ENCODE data around the gene TACC2. TPM values are rescaled to one million over a fixed set of nuclear protein-coding genes. Genes with fewer than 3 reads are reported as not detected.

TACC2 gene
- total and polyA plus RNA-seq, 8 donors, result 29.0 to 102 (median 52.9) TPM

DNA sequence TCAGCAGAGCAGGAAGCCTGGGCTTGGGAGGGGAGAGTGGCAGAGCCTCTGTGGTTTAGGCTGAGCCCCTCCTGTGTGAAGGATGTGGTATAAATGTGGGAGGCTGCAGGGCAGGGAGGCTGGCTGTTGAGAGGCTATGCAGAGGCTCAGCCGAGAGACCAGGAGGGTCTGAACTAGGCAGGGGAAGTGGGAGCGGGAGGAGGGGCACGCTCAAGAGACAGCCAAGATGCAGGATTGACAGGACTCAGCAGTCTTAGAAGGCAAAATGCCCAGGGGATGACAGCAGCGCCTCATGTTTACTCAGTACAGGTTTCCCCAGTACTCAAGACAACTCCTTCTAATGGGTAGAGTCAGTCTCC, 306.5 kb downstream of the TACC2 start:
- H3K27me3 ChIP-seq, result peaks cover 0 to 17% (median 0%) of the 10 kb centered on the region in 3 donors
- intact Hi-C loops (cut with DNase I; ENCODE audit: low total_unique reads), result loop anchor here (5.0 to 10.0 kb wide), 3 partner anchors 142 to 1269 kb away; partner anchors contain the start of gene DMBT1
- no peak overlapping the region for H3K4me3 ChIP-seq
- no peaks in the 10 kb centered on the region for H3K36me3 ChIP-seq
- no peaks in the 10 kb centered on the region for H3K9me3 ChIP-seq
- peaks cover 0 to 8% (median 7%) of the 10 kb centered on the region in 4 donors for H3K4me1 ChIP-seq
- TF ChIP-seq EP300 (IDR thresholded peaks at IDR 0.05) (no peak), POLR2AphosphoS5 (IDR thresholded peaks at IDR 0.05) (no peak), POLR2A (IDR thresholded peaks at IDR 0.05) (no peak)
- TF ChIP-seq, protein P1, sequence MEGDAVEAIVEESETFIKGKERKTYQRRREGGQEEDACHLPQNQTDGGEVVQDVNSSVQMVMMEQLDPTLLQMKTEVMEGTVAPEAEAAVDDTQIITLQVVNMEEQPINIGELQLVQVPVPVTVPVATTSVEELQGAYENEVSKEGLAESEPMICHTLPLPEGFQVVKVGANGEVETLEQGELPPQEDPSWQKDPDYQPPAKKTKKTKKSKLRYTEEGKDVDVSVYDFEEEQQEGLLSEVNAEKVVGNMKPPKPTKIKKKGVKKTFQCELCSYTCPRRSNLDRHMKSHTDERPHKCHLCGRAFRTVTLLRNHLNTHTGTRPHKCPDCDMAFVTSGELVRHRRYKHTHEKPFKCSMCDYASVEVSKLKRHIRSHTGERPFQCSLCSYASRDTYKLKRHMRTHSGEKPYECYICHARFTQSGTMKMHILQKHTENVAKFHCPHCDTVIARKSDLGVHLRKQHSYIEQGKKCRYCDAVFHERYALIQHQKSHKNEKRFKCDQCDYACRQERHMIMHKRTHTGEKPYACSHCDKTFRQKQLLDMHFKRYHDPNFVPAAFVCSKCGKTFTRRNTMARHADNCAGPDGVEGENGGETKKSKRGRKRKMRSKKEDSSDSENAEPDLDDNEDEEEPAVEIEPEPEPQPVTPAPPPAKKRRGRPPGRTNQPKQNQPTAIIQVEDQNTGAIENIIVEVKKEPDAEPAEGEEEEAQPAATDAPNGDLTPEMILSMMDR (IDR thresholded peaks at IDR 0.05), result no peak
- H3K27ac ChIP-seq, result no peak overlapping the region
- no peak for DNase-seq
- WGBS, 5 donors, result 77 to 88% (median 79%) methylated on average over 4 of the region's 4 CpGs

DNA sequence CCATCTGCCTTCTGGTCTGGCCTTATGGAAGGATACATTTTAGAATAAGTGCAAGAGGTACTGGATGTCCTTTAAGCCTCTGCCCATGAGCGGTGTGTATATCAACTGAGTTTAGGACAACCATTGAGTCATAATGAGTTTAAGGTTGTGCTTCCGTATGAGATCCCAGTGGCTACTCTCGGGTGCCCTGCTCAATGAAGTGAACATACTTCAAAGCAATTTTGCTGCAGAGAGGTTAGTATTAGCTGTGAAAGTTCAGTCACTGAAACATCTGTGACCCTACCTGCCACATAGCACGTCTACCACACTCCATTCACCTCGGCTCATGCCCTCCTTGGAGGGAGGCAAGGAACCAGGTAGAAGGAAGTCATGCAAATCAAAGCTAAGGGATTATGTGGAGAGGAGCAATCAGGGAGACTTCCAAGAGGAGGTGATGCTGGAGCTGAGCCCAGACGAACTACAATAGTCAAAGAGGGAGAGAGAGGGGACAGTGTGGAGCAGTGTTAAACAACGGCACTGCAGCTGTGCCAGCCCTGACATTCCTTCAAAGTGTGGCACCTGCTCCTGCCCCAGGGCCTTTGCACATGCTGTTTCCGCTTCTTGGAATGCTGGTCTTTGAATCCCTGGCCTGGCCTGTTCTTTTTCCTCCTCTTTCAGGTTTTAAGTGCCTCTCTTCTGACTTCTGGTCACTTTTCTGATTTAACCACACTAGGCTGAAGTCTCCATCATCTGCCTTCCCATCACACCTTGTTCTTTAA, 307.6 kb downstream of the TACC2 start:
- no peaks in the 10 kb centered on the region for H3K36me3 ChIP-seq
- TF ChIP-seq EP300 (IDR thresholded peaks at IDR 0.05) (no peak), POLR2AphosphoS5 (IDR thresholded peaks at IDR 0.05) (no peak), POLR2A (IDR thresholded peaks at IDR 0.05) (no peak)
- TF ChIP-seq, protein P1 (IDR thresholded peaks at IDR 0.05), result no peak
- H3K4me1 ChIP-seq, result peaks cover 0 to 12% (median 9%) of the 10 kb centered on the region in 4 donors
- no peaks in the 10 kb centered on the region for H3K9me3 ChIP-seq
- intact Hi-C loops (cut with DNase I; ENCODE audit: low total_unique reads), result loop anchor here (5.0 to 10.0 kb wide), 3 partner anchors 141 to 1268 kb away; partner anchors contain the start of gene DMBT1
- peaks cover 0 to 17% (median 0%) of the 10 kb centered on the region in 3 donors for H3K27me3 ChIP-seq
- H3K4me3 ChIP-seq, result no peak overlapping the region
- no peak overlapping the region for H3K27ac ChIP-seq
- DNase-seq, result no peak
- WGBS, 5 donors, result 68 to 86% (median 79%) methylated on average over 8 of the region's 8 CpGs

DNA sequence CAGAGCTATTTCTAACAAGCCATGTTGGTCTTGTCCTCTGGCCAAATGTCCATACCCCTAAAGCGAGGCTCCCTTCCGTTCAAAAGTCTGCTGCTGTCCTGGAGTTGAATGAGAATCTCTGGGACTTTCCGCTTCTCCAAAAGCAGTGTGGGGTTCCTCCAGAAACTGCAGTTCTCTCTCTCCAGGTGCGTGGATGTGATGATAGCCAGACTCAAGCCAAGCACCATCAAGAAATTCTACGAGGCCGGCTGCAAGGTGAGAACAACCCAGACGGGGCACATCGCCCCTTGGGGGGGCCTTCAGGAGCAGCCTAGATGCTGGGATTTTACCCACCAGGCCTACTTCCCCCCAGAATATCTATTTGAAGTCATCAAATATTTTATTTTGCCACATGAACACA, 308.6 kb downstream of the TACC2 start:
- H3K4me1 ChIP-seq, result peaks cover 0 to 15% (median 10%) of the 10 kb centered on the region in 4 donors
- TF ChIP-seq POLR2A (IDR thresholded peaks at IDR 0.05) (no peak), EP300 (IDR thresholded peaks at IDR 0.05) (no peak), POLR2AphosphoS5 (IDR thresholded peaks at IDR 0.05) (no peak)
- TF ChIP-seq, protein P1 (IDR thresholded peaks at IDR 0.05), result no peak
- no peak for DNase-seq
- peaks cover 0 to 17% (median 0%) of the 10 kb centered on the region in 3 donors for H3K27me3 ChIP-seq
- H3K9me3 ChIP-seq, result no peaks in the 10 kb centered on the region
- 78 to 86% (median 84%) methylated on average over 8 of the region's 8 CpGs for WGBS, 5 donors
- intact Hi-C loops (cut with DNase I; ENCODE audit: low total_unique reads), result loop anchor here (5.0 to 10.0 kb wide), 3 partner anchors 140 to 1267 kb away; partner anchors contain the start of gene DMBT1
- H3K27ac ChIP-seq, result no peak overlapping the region
- H3K36me3 ChIP-seq, result no peaks in the 10 kb centered on the region
- no peak overlapping the region for H3K4me3 ChIP-seq

DNA sequence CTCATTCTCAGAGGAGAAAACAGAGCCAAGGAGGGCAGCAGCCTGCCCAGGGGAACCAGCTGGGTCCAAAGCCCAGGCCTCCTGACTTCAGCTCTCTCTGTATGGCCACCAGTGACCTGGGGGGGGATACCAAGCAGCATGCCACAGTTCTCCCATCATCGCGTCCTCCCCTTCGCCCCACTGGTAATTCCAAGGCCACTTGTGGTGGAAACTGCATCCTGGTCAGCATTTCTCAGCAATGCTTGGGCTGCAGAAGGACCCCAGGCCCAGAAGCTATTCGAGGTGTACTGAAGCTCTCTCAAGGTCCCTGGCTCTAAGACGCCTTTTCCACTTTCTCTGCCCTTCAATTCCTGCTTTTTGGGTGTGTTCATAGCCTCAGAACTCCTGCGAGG, 309.2 kb downstream of the TACC2 start:
- TF ChIP-seq POLR2AphosphoS5 (IDR thresholded peaks at IDR 0.05) (no peak), POLR2A (IDR thresholded peaks at IDR 0.05) (no peak), EP300 (IDR thresholded peaks at IDR 0.05) (no peak)
- TF ChIP-seq, protein P1 (IDR thresholded peaks at IDR 0.05), result no peak
- no peak for DNase-seq
- Histone ChIP-seq H3K27me3 (peaks cover 0 to 17% (median 0%) of the 10 kb centered on the region in 3 donors), H3K36me3 (no peaks in the 10 kb centered on the region), H3K9me3 (no peaks in the 10 kb centered on the region), H3K27ac (no peak overlapping the region), H3K4me1 (peaks cover 0 to 15% (median 10%) of the 10 kb centered on the region in 4 donors), H3K4me3 (no peak overlapping the region)
- 69 to 86% (median 84%) methylated on average over 6 of the region's 6 CpGs for WGBS, 5 donors
- intact Hi-C loops (cut with DNase I; ENCODE audit: low total_unique reads), result loop anchor here (5.0 to 10.0 kb wide), 3 partner anchors 139 to 1267 kb away; partner anchors contain the start of gene DMBT1
